GM21381 (cell line): ENCODE measurements around the gene PSME3IP1.

Experiments used
- ATAC-seq: cut with Tn5 transposase; IDR thresholded peaks from one replicate; pipeline ENCODE4 v1.9.1; 2021; ENCODE audit warnings: mild to moderate bottlenecking, moderate library complexity; ENCODE audit not compliant: unreplicated experiment

Gene PSME3IP1

DNA sequence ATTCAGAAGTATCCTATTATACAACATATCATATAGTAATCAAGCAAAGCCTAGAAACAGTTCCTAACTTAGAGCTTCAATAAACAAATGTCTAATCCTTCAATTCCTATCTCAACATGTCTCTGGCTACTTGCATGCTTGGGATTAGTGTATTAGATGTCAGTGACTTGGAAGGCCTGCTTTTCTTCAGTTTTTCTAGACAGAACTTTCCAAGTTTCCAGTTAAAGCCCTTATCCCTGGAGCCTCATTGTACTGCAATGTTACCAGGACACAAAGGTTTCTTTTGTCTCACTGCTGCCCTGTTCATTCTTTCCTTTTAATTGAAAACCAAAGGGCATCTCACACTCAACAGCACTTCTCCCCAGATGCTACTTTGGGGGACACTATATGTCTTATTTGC, 16.5 kb downstream of the PSME3IP1 start:
- no peak for ATAC-seq

DNA sequence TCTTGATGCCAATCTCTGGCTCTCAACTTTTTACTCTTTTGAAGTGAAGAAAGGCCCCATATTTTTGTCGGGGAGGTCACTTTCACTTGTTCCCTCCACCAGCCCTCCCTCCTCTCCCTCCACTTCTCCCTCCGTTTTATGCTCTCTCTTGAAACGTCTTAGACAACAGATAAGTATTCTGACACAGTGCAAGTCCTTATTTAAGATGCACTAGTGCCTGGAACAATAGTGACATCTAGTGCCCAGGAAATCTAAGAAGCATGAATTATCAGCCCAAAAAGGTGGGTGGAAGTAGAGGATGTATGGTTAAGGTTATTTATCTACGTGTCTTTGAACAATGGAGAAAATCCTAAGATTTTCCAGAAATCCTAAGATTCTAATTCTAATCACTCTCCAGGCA, 17.9 kb downstream of the PSME3IP1 start:
- ATAC-seq = no peak

DNA sequence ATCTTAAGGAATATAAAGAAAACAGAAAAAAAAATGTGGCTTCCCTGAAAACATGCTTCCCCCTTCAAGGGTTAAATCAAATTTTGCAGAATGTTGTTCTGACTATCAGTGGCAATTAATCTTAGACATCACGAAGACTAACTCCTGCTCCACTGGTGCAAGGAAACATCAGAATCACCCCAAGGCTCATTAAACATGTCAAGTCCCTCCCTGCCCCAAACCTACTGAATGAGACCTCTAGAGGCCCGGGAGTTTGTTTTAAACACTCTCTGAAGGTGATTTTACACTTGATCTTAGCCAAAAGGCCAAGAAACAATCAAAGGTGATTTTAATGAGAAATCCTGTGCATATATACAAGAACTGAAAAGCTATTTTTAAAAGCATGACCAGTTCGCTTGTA, 18.3 kb downstream of the PSME3IP1 start:
- ATAC-seq = no peak

DNA sequence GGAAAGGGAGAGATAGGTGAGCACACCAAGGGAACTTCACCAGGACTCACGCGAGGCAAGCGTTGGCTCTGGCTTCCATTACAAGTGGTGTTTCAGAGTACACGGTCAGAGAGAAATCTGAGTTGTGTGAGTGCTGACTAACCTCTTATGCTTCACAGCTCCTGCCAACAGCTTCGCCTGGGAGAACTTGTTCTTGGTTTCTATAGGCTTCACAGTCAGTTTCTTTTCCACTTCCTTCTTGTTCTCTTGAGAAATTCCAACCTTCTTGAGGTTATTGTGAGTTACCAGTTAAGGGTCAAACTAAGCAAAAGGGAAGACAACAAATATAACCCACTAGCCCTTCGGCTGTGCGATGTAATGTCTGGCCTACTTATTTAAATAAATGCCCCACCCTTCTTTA, 18.9 kb downstream of the PSME3IP1 start:
- peak; percentile 65 for ATAC-seq

DNA sequence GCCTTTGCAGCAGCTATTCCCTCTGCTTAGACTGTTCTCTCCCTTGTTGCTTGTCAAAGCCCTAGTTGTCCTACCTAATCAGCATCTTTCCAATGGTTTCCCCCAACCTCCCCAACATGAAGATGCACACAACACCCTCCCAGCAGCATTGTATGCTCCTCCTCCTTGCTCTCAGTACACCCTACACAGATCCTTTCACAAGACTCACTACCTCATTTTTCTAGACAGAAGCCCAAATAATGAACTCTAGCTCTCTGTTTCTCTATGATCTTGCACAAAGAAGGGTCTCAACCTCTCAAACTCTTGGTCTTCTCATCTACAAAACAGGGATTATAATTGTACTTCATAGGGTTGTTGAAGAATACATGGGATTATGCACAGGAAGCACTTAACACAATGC, 19.4 kb downstream of the PSME3IP1 start:
- no peak for ATAC-seq

DNA sequence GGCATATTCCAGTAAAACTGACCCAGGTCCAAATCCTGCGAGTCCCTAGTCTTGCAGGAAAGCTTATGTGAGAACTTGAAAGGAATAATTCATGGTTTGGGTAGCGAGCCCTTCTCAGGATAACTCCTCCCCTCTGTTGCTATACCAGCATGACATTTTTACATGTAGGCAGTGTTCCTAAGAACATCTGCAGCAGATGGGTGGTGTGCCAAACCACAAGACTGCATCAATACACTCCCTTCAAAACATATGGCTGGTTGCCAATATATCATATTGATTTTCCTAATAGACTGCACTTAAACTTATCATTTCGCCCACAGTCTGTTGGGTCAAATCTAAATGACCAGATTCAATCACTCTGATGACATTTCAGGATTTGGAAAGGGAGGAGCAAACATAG, 19.9 kb downstream of the PSME3IP1 start:
- ATAC-seq = no peak

DNA sequence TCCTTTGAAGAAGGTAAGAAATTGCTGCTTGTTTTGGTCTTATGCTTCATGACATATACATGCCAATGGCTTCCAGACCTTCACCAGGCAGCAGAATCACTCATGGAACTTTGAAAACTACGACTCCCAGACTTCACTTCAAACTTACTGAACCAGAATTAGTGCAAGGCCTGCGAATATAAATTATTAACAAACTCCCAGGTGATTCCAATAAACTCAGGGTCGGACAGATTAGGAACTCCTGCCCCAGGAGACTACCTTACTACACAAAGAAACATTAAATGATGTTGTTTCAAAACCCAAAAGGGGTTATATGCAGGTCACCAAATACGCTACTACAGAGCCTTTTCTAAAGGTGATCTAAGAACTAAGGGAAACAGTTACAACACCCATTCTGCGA, 20.4 kb downstream of the PSME3IP1 start:
- ATAC-seq = no peak

DNA sequence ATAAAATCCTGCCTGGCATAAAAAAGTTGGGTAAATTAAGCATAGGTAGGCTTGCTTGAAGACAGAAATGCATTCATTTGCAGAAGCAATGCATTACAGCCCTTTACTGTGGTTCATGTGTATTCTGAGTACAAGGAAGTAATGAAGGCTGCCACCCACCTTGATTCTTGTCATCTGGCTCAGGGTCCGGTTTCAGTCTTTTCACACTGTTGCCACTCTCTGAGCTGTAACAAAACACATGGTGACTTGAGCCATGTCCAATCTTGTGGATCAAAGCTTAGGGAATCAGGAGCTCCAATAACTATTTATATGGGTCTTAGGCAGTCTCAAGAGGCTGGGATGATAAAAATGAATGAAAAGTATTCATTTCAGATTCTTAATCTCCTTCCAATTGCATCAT, 22.0 kb downstream of the PSME3IP1 start:
- no peak for ATAC-seq

DNA sequence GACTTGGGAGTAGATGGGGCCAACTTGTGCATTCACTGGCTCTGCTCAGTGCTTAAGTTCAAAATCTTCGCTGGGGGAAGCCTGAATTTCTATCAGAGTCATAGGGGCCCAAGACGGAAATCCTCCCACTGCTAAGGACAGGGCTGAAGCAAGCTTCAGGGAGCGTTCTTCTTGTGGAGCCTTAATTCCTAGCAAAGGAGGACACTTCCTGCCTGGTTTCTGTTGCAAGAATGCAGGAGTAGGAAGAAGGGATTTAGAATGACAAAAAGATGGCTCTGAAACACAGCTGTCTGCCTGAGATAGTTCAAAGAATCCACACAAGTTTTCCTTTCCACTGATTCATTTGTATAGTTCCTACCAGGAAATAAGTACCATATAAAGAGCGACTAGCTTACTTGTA, 26.4 kb downstream of the PSME3IP1 start:
- no peak for ATAC-seq

DNA sequence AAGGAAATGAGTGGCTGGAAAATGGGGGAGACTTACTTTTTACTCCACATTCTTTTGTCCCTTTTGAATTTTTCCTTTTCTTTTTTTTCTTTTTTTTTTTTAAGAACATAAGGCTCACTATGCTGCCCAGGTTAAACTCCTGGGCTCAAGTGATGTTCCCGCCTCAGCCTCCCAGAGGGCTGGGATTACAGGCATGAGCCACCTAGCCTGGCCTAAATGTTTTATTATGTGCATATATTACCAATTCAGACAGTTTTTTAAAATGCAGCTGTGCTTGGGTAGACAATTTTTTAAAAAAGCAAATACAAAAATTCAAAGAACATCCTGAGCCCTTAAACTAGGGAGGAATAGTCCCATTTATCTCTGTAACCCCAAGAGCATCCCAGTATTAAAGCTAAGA, 28.3 kb downstream of the PSME3IP1 start:
- ATAC-seq = no peak

DNA sequence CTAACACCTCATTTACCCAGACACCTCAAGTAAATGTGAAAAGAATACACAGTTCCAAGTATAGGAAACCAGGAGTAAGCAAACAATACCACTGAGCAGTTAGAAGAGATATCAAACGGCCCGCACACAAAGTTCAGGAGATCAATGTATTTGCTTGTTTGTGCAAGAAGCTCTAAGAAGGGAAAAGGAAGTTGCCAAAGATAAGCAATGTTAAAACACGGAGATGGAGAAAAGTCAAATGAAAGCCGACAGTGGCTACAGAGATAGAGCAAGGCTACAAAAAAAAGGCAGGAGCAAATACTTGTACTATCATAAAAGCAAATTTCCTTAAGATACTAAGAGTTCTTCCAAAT, 29.5 kb downstream of the PSME3IP1 start:
- no peak for ATAC-seq

DNA sequence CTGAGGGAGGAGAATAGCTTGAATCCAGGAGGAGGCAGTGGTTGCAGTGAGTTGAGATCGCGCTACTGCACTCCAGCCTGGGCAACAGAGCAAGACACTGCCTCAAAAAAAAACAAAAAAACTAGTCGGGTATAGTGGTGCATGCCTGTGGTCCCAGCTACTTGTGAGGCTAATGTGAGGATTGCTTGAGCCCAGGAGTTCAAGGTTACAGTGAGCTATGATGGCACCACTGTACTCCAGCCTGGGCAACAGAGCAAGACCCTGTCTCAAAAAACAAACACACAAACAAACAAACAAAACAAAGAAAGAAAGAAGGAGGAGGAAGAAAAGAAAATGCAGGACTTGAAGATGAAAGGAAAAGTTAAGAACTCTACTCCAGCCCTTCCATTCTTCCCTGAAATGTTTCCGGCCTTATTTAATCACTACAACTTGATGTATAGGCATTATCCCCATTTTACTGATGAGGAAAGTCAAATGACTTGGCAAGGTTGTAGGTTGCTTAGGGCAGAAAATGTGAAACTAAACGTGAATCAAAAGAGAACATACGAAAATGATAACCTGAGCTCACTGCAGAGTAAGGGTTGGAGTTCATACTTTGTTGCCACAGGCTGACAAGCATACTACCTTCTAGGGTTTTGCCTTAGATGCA, 30.0 kb downstream of the PSME3IP1 start:
- no peak for ATAC-seq

DNA sequence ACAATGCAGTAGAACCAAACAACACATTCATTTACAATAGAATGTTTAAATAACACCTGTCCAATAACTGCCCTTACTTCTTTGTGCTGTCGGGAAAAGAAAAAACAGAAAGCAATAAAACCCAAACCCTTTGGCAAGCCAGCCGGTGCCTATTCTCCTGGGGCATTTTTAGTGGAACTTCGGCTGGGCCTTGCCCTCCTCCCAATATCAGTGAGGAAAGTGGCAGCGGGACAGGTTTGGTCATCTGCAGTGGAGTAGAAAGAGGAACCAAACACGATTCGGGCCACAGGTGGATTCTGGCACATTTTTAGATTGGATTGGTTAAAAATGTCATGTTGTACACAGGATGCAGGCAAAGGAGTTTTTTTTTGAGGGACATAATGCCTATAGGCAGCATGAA, 32.0 kb downstream of the PSME3IP1 start:
- no peak for ATAC-seq

DNA sequence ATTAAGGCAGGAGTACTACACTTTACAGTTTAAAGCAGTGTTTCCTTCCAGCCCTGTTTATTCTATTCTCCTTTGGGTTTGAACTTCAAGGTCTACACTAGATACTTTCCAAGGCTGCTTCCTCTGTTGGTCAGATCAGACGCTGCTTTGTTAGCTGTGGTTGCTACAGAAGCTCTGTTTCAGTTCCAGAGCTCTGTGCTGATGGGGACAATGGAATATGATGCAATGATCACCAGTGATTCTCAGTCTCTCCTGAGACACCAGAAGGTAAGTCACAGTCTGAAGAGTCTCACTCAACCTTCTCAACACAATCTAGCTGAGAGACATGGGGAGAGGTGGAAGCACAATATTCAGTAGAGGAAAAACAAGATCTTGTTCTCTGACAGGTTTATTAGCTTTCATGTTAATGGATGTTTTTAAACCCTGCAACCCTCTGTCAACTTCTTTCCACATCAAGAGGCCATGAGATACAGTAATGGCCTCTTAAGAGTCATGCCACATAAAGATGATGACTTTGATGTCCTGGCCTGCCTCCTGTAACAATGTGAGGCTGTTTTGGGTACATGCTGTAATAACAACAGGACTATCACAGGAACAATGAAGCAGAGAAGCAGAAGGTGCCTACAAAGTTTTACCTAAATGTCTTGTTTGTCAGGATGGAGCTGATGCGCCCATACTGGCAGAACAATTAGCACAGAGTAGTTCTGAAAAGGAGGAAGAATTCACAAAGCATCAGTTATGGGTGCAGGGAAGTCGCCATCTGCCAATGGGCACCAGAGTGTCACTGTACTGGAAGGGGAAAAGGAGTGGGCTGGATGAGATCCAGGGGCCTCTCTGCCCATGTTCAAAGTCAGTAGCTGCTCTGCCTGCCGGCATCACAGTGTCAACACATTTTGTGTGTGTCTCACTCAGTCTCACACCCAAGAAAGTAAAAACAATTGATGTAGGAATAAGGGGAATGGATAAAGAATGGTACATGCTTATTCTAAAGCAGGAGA, 33.4 kb downstream of the PSME3IP1 start:
- ATAC-seq = no peak

DNA sequence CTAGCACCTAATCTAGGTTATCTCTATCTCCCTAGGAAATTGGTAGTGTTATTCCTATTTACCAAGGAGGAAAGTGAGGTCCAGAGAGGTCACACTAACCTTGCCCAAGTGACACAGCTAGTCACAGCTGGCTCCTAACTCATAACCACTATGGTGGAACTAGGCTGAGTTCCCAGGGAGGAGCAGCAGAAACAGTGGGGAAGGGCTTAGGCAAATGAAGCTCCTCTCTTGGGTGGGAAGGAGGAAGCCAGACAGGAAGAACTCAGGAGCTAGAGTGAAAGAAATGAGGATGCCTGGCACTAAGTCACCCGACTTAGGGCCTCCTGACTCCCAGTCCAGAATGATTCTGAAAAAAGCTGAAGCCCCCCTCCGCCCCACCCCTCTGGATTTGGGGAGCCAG, 34.5 kb downstream of the PSME3IP1 start:
- ATAC-seq = no peak

DNA sequence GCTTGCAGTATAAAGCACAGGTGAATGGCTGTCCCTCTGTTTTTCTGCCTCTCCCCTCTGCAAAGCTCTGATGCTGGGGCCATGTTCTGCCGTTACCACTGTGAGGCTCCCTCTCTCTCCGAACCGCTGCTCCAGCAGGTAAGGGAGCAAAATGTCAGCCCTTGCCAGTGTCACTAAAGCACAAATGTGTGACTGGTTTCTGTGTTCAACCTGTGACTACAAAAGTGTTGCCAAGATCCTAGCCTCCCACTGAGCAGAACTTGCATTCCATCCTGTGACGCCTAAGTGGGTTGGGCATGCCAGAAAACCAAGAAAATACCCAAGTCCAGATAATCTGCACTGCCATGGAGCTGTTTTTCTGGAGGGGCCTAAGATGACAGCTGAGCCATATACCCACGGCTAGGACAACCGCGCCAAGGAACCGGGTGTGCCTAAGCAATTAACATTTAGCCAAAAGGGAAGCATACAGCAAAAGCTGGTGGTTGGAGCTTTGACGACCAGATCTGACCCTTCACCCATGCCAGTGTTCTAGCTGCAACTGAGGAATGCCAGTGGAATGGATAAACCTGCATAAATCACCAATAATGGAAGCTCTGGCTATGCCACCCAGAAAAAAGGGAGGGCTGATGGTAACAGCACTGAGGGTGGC, 35.0 kb downstream of the PSME3IP1 start:
- no peak for ATAC-seq

DNA sequence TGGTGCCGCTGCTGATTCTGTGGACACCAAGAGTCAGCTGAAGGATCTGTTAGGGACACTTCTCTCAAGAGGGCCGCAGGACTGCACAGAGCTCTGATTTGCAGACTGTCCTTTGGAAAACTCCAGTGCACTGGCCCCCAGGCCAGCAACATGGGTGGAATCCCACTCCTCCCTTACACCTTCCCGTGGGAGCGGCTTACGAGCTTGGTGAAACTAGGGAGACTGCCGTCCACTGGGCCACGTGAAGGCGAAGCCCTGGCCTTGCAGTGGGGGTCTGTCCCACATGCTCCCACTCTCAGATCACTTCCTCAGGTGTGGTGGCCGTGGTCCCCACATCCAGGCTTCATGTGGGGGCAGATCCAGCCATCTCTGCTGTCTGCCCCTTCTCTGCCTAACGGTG, 36.4 kb downstream of the PSME3IP1 start:
- no peak for ATAC-seq

DNA sequence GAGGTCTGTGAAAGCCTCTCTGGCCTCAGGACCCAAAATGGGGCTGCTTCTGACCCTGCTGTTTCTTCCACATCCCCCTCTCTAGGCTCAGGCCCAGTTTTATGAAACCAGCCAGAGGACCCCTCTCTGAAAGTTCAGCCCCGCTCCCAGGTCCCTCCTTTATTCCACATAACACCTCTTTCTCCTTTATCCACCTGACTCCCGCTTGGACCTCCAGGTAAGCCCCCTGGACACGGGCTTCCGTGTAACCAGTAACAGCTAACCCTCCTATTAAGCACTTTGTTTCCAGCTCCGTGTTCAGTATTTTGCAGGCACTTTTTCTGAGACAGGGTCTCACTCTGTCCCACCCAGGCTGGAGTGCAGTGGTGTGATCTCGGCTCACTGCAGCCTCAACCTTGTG, 37.4 kb downstream of the PSME3IP1 start:
- no peak for ATAC-seq

DNA sequence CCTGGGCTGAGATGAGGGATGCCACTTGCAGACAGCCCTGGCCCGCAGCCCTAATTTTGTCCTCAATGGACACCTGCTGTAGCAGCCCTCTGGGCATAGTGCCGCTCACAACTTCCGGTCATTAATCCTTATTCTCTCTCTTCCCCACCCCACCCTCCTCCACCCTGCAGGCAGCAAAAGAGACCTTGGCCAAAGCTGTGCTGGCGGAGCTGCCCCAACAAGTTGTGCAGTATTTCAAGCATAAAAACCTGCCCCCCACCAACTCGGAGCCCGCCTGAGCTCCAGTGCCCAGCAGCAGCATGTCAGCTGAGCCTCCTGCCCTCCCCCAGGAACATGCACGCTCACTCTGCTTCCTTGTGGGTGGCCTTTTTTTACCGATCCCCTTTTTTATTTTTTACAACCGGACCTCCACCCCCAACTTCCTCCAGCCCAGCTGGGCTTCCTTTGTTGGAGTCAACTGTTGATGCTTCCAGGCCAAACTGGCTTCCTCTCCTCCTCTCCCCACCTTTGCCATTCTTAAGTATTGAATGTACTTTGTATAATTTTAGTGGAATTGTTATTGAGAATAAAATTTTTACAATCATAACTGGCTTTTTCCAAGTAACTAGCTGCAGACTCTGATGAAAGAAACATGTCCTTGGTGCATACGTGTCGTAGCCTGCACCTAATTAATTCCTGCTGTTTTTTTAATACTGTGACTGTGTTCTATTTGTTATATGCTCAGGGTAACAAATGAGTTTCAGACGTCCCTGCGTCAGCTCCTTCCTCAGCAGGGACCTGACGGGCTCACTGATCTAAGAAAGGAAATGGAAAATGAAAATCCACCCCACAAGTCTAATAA, 38.2 kb downstream of the PSME3IP1 start:
- no peak for ATAC-seq

DNA sequence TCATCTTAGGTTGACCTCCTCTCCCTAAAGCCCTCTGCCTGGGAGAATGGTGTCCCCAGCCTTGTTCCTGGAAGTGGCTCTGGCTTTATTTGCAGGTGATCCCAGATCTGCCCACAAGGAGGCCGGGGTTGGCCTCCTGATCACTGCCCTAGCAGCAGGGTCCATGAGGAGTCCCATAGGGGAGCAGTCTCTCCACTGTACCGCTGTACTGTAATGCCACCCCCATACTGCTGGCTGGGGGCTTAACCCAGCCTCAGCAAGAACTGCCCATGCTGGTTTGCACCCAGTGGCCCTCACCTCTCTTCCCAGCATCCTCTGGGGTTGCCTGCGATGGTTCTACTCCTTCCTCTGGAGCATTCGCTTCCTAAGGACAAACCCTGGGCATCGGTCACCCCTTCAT, 39.1 kb downstream of the PSME3IP1 start:
- no peak for ATAC-seq

DNA sequence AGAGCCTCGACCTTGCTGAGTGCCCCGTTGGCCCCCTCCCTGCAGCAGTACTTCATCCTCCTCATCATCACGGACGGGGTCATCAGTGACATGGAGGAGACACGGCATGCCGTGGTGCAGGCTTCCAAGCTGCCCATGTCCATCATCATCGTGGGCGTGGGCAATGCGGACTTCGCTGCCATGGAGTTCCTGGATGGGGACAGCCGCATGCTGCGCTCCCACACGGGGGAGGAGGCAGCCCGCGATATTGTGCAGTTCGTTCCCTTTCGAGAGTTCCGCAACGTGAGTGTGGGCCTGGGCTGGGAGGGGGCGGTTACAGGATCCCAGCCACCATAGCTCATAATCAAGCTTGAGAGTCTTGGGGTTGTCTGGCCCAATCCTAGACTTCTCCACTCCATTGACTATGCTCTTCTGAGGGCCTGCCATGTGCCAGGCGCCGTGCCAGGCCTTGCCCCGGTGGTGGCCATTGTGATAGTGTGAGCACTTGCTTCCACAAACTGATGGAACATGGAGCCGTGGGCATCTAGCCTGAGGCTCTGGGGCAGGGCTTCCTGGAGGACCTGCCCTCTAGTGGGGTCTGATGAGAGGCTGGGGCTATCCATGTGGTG, 39.7 kb downstream of the PSME3IP1 start:
- ATAC-seq = no peak
